Measurements from ENCODE around the gene SOCS7.
A peak's percentile ranks its signal among the peaks of the same experiment; 100 is the strongest.
"Not testable (repeated sequence)": the region's sequence is repeated elsewhere in the genome, so short reads cannot be mapped to it uniquely, and the experiment has no call there.

Gene SOCS7

GRCh38 chr17:38437313-38437712 is 85.7 kb downstream of the SOCS7 start:
- not testable (repeated sequence) for DNase-seq (ENCODE audit: extremely low read depth in 1 of 2, low read depth in 1 of 2)

- DNase-seq (ENCODE audit: extremely low read depth in 1 of 2, low read depth in 1 of 2) = no peak
Observed at GRCh38 chr17:38439436-38439835, 87.8 kb downstream of the SOCS7 start.

GRCh38 chr17:38440614-38441397 is 89.2 kb downstream of the SOCS7 start:
- no peak for DNase-seq (ENCODE audit: extremely low read depth in 1 of 2, low read depth in 1 of 2)

DNA sequence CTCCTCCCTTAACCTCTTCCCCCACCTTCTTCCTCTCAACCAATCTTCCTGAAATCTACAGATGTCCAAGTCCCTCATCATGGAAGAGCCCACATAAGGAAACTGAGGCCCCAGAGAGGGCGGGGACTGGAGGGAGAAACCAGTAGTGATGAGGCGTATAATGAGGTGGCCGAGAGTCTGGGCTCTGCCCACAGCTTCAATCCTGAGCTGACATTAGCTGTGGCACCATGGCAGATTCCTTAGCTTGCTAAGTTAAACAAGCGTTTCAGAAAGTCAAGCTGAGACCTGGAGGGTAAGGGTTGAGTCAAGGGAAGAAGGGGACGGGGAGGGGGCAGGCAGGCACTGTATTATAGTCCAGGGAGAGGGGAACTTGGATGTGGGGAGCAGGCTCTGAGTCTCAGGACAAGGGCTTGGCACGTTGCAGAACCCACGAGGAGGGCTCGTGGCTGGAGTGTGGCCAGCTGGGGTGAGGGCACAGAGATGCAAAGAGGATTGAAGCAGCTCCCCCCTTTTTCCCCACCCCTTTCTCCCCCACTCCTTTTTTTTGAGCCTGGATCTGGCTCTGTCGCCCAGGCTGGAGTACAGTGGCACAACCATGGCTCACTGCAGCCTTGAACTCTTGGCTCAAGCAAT is 89.9 kb downstream of the SOCS7 start:
- DNase-seq (ENCODE audit: extremely low read depth in 1 of 2, low read depth in 1 of 2) = no peak

- DNase-seq (ENCODE audit: extremely low read depth in 1 of 2, low read depth in 1 of 2) = no peak
Observed at GRCh38 chr17:38442548-38442947, 90.9 kb downstream of the SOCS7 start.

DNA sequence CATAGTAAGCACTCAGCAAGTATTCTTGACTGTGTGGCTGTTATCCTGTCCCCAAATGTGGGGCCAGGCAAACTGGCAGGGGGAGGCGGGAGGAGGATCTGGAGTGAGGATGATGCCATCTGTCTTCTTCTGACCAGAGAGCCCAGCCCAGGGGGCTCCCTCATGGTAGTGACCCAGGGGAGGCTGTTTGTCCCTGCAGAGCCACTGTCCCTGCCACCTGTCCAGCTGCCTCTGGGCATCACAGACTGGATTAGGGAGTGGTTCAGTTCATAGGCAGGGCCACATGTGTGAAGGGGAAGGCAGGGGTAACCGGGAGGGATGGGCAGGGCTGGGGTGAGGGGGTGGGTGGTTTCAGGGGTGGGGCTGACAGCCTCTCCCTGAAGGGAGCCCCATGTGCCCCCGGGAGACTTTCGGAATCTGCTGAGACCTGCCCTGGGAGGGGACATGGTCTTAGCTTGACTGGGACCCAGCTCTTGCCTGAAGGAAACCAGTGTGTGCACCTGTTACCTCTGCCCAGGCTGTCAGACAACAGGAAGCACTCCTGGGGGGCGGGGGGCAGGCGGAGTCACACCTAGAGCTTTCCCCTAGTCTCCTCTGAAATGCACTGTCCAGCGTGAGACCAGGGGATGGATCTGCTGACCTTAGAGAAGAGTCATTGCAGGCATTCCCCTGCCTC is 91.8 kb downstream of the SOCS7 start:
- DNase-seq (ENCODE audit: extremely low read depth in 1 of 2, low read depth in 1 of 2) = no peak

DNA sequence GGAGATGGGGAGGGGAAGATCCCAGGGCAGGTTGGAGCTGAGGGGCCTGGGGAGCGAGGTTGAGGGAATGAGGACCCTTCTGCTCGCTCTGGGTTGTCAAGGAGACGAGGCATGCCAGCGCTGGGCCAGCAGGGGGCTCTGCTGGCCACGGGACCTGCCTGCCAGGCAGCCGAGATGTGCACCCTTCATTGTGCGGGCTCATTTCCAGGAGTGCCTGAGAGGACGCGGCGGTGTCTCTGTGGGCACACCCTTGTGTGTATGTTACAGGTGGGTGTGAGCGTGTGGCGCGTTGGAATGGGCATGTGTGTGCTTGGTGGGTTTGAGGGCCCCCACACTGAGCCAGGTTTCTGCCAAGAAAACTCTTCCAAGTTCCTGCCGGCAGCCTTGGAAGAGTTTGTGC is 92.5 kb downstream of the SOCS7 start:
- peak; percentile 19 to 39 for DNase-seq (ENCODE audit: extremely low read depth in 1 of 2, low read depth in 1 of 2)

GRCh38 chr17:38447502-38448085 is 96.0 kb downstream of the SOCS7 start:
- no peak for DNase-seq (ENCODE audit: extremely low read depth in 1 of 2, low read depth in 1 of 2)

- no peak for DNase-seq (ENCODE audit: extremely low read depth in 1 of 2, low read depth in 1 of 2)
Observed at GRCh38 chr17:38448208-38448771, 96.6 kb downstream of the SOCS7 start.

DNA sequence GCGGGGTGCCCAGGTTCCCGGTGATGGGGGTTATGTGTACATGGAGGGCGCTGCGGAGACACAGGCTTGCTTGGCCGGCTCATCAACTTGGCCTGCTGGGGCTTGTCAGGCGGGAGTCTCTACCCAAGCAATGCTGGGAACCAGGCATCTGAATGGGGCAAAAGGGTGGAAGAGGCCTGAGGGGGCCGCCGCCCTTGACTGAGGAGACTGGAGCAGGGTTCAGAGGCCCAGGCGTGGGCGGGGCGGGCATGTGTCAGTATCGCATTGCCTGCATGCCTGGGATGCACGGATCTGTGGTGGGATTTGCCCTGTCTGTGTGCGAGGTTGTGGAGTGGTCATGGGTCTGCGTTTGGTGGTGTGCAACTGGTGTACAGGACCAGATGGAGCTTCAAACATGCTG is 97.7 kb downstream of the SOCS7 start:
- no peak for DNase-seq (ENCODE audit: extremely low read depth in 1 of 2, low read depth in 1 of 2)

GRCh38 chr17:38450557-38451029 is 98.9 kb downstream of the SOCS7 start:
- no peak for DNase-seq (ENCODE audit: extremely low read depth in 1 of 2, low read depth in 1 of 2)

GRCh38 chr17:38451030-38451839 is 99.6 kb downstream of the SOCS7 start:
- no peak for DNase-seq (ENCODE audit: extremely low read depth in 1 of 2, low read depth in 1 of 2)

DNA sequence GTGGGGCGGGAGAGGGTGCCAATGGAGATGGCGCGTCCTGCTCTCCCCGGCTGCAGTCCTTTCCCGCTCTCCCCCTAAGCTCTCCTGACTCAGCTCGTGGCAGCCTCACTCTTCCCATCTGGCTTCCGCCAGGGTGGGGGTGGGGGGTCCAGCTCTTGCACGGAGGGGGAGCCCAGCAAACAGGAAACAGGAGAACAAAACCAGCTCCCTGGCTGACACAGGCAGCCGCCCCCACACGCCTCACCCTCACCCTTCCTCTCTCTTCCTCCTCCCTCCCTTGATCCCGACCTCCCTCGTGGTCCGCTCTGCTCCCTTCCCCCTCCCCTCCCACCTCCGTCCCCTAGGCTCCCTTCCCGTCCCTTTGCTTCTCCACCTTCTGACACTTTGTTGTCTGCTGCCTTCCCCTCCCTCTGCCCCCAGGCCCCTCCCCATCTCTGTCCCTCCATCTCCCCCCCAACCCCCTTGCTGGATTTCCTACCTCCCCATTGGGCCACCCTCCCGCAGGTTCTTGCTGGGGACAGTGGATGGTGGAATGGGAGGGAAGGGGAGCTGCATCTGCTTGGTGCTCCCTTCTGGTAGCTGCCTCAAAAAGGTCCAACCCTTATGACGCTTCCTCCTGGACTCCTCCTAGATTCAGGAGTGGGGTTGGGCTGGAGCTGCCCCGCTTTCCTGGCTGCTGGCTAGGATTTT is 100.3 kb downstream of the SOCS7 start:
- no peak for DNase-seq (ENCODE audit: extremely low read depth in 1 of 2, low read depth in 1 of 2)

DNA sequence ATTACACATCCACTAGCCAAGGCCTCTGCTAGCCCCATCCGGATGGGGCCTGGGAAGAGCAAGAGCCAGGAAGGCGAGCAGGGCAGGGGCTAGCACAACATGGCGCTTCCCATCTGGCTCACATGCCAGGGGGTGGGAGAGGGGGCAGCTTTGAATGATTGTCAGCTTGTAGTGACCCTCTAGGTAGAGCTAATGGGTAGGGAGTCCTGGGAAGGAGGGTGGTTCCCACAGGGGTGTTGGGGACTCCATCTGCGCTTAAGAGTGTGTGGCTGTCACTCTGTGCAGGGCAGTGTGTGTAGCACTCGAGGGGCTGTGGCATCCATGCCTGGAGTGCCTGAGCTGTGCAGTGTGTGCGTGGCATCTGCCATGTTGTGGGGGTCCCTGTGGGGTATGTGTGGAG is 101.1 kb downstream of the SOCS7 start:
- no peak for DNase-seq (ENCODE audit: extremely low read depth in 1 of 2, low read depth in 1 of 2)

- DNase-seq (ENCODE audit: extremely low read depth in 1 of 2, low read depth in 1 of 2) = no peak
Observed at GRCh38 chr17:38453951-38454421, 102.3 kb downstream of the SOCS7 start.

GRCh38 chr17:38454532-38454931 is 102.9 kb downstream of the SOCS7 start:
- DNase-seq (ENCODE audit: extremely low read depth in 1 of 2, low read depth in 1 of 2) = no peak
